Ishikawa (cell line): ENCODE data around the gene CDH23.

ENCODE experiments used
- TAF1 ChIP-seq: IDR thresholded peaks from 2 replicates; pipeline ENCODE4 v1.6.1; 2012; ENCODE audit warnings: low read depth, mild to moderate bottlenecking
- ZBTB7A ChIP-seq: IDR thresholded peaks from 2 replicates; pipeline ENCODE4 v1.6.1; 2012; ENCODE audit warnings: low read depth

- TF ChIP-seq TAF1, result no peak
- no peak for TF ChIP-seq ZBTB7A
Observed at GRCh38 chr10:71623986-71624291, 227.2 kb downstream of the CDH23 start.
